Left forelimb (tissue), 1 donor: Measurements from ENCODE around the gene TEX51.

Experiments used
- DNase-seq: peaks from one replicate; pipeline ENCODE4 v3.0.0-alpha.2; 2018; ENCODE audit warnings: low spot score

The TEX51 gene

DNA sequence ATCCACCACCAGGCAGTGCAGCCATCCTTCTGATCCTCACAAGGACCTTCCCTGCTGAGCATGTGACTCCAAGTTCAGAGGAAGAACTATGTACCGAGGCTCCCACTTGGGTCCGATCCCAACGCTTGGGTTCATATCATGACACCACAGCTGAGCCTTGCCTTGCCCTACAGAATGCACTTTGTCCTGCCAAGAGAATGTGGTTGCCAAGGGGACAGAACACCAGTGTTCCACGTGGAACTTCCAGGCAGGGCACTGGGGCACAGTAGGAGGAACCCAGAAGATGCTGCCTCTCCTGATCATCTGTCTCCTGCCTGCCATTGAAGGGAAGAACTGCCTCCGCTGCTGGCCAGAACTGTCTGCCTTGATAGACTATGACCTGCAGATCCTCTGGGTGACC is at the start of gene TEX51:
TSS of gene TEX51 (plus strand) at position 255 of the 400 bp plus-strand sequence. CDS start at position 284, 29 bp downstream.
- peak; percentile 42 for DNase-seq

DNA sequence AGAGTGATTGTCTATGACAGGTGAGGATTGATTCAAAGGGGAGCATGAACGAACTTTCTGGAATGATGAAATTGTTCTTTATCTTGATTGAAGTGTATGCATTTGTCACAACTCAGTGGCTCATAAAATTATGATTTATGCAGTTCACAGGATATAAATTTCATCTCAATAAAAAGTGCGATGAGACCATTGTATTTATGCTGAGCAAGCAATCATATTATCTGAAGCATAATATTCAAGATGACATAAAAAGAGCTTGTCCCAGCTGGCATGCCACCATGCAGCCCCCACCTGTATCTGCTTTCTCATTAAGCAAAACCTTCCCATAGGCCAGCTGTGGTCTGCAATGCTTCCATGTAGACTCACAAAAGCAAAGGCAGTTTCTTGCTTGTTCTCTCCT is 49.6 kb upstream of the TEX51 start:
- no peak for DNase-seq

DNA sequence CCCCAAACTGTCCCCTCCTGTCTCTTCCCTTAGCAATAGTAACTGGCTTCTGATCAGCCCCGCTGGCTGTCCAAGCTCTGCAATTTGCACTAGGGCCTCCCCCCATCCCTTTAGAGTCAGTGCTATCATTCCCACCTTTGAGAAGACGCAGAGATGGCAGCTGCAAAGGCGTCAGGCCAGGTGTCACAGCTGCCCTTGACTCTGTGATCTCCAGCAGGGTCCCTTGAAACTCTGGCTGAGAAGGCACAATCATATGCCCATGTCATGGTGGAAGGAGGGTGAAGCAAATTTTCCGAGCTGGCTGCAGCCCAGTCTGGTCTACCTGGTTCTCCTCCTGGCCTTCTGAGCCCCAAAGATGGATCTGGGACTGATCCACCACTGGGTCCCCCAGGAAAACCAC is 49.2 kb upstream of the TEX51 start:
- no peak for DNase-seq

DNA sequence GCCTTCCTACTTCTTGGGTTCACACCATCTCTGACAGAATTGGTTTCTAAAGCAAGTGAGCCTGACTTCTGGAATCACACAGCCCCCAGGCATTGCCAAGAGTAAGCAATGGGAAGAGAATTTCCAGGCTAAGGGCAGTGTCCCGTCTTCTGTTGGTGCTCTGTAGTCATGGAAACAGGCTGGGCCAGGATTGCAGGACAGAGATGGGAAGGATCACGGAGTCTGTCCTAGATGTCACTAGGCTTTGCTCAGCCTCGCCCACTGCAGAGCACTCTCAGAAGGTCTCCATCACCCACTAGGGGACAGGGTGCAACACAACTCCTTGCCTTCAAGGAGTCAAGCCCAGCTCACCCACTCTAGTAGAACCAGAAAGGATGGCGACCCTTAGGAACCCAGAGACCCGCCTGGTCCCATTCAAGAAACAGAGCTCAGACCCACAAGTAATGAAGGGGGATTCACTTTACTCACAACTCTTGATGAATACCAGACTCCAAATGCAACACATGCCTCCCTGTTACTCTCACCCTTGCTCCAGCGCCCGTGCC is 48.6 kb upstream of the TEX51 start:
- no peak for DNase-seq

DNA sequence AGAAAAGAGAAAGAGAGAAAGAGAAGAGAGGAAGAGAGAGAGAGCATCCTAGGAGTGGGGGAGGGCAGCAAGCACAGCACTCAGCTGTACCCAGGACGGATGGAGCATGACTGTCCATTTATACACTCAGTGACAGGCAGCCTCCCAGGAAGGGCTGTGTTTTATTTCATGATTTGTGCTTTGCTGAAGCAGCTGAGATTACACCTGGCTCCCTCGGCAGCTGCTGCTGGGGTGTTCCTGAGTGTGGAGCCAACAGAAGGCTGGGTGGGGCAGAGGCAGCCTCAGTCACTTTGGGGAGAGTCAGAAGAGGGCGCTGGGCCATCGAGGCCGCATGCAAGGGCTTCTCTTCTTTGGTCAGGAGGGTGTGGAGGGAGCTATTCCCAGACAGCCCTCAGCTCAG is 47.8 kb upstream of the TEX51 start:
- no peak for DNase-seq

DNA sequence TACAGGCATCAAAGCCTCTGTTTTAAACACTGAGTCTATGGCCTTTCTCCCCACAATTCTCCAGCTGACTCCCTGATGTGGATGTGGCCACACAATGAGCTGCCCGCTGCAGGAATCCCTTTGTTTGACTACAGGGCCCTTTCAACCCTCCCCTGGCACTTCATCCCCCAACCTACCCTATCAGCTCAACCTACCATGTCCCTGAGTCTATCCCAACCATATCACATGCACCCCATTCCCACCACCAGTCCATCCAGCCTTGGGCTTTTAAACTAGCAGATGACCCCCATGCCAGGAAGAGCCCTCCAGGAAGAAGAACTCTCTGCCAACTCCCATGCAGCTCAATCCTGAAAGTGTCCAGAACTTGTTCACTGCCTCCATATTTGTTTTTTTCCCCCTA is 46.9 kb upstream of the TEX51 start:
- DNase-seq, result no peak

DNA sequence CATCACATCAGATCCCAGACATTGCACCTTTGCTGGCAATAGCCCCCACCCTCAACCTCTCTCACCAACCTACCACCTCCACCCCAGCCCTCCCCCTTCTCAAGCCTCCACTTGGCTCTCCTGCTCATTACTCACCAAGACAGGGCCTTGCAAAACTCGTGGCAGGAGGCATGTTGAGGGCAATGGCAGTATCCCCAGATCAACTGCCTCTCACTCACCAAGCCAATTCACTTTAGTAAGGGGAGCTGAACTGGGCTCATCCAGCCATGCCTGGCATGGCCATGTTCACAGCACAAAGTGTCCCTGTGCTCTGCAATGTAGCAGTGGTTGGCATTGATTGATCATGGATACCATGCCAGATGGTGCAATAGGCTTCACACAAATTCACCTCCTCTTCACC is 46.3 kb upstream of the TEX51 start:
- DNase-seq, result no peak

DNA sequence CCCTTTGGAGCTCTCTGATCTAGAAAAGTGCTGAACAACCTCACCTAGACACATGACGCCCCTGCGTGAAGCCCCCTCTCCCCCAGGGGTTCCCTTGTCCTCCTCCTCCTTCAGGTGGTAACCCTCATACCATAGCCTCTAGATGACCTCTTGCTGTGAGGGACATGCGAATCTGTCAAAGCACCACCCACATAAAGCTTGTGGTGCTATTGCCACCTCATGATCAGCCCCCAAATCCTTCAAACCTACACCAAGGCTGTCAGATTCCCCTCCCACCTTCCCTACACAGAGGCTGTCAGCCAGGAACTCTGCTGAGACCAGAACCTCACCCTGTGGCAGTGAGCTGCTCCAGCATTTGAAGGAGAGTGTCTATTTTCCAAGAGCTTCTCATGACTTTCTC is 43.1 kb upstream of the TEX51 start:
- no peak for DNase-seq

DNA sequence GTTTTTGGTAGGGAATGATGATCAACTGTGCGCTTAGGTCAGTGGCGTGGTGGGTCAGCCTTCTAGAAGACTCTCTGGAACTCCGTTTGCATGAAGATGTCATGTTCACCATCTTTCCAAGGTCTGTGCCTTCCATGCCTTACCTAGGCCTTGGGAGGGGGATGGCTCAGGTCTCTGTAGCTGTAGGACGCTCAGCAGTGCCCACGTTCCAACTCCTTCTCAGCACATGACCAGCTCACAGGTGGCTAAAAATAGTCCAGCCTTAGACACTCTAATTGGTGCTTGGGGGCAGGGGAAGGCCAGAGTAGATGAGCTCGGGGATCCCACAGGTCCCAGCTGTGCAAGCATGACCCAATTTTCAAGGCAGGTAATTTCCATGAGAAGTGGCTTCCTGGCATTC is 42.3 kb upstream of the TEX51 start:
- no peak for DNase-seq

DNA sequence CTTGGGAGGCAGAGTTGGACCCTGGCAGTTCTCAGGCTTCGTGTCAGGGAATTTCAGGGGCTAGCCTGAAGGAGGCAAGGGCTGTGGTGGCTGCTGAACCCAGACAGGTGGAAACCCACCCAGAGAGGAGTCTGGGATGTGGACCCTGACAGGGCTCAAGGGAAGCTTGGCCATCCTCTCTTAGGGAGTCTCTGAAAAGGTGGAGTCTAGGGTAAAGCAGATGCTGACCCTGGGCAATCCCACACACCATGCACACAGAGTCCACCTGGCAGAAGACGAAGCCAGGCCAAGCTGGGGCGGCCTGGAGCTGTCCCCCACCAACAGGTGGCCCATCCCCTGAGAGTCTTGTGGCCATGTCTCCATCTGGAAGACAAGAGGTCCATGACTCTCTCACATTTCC is 41.2 kb upstream of the TEX51 start:
- no peak for DNase-seq

DNA sequence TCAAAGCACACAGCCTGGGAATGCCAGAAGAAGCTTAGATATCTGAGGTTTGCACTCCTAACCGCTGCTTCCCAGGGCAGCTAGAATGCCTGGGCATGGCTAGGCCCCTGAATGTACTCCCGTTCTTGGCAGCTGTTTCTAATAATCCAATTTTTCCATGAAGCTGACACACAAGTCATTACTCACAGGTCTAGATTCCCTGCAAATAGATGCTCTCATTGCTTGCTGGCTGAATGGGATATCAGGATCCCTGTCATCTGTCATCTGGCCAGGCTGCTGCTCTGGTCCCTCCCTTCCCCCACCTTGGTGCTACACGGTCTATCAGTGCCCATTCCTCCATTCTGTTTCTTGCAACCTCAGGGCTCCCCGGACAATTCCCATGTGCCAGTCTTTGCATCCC is 40.7 kb upstream of the TEX51 start:
- DNase-seq, result no peak

DNA sequence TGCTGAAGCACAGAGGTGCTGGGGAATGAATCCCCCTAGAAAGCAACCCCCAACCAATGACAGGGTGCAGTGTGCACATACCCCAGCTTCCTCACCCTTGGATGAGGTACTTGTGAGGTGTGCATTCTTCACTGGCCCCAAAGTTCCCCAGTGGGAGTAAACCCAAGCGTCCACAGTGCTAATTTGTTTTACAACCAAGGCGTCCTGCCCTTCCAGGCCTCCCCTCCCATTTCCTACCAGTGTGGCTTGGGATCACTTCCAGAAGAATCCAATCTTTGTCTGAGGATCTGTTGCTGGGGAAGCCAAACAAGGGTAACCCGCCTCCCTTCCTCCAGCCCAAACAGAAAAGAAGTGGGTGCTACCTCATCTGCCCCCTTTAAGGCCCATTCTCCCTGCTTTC is 40.3 kb upstream of the TEX51 start:
- peak; percentile 40 for DNase-seq

DNA sequence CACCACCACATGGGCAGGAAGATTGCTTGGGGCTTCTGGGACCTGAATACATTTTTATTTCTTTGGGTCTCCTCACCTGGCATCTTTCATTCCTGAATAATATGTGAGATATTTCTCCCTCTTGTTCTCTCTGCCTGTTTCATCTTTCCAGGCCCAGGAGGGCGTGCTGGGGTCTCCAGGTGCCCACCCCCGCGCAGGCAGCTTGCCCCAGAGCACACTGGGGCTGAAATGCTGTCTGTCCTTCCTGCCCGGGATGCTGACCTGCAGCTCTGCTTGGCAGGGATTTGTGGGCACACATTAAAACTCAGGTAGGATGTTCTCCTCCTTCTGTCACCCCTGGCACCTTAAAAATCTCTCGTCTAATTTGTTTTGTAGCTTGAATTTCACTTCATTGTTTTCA is 39.7 kb upstream of the TEX51 start:
- no peak for DNase-seq

DNA sequence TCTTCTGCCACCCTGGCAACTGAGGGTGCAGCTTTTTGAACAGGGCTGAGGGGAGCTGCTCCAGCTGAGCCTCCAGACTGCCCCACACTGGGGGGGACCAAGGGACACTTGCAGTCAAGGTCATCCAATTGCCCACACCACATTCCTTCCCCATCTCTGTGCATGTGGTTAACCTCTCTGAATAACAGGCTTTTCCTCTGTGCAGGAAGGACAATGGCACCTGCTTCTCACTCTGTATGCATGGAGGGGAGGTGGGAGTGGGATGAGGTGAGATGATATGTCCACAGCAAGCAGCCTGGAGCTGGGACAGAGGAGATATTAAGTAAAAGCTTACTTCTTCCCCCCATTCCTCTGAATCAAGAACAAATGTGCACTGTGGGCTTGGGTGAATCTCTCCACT is 39.1 kb upstream of the TEX51 start:
- no peak for DNase-seq

DNA sequence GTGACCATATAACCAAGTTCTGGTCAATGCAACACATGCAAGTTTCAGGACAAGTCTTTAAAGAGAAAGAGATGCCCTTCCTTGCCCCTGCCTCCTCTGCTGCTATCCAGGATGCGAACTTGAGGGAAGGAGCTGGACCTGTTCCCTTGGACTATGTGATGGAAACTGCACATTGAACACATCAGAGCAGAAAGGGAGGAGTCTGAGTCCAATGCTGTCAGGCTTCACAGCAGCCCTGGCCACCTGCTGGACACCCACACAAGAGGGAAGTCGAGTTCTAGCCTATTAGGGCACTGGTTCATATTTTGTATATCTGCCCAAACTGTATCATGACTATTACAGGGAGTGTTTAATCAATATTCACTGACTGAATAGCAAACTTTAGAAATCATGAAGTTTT is 38.3 kb upstream of the TEX51 start:
- DNase-seq, result no peak

DNA sequence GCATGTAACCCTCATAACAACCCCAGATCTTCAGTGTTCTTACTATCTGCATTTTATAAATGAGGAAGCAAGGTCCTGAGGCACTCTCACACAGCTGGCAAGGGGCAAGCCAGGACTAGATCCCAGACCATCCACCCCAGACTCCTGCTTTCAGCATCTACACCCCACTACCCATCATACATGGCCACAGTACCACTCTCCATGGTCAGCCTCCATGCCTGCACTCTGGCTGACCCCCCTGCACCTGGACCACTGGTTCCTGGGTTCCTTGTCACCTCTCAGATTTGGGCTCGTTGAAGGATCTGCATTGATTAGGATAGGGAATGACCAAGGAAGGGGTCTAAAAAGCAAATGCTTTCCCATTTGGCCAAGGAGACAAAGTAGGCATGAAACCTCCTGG is 36.0 kb upstream of the TEX51 start:
- no peak for DNase-seq

DNA sequence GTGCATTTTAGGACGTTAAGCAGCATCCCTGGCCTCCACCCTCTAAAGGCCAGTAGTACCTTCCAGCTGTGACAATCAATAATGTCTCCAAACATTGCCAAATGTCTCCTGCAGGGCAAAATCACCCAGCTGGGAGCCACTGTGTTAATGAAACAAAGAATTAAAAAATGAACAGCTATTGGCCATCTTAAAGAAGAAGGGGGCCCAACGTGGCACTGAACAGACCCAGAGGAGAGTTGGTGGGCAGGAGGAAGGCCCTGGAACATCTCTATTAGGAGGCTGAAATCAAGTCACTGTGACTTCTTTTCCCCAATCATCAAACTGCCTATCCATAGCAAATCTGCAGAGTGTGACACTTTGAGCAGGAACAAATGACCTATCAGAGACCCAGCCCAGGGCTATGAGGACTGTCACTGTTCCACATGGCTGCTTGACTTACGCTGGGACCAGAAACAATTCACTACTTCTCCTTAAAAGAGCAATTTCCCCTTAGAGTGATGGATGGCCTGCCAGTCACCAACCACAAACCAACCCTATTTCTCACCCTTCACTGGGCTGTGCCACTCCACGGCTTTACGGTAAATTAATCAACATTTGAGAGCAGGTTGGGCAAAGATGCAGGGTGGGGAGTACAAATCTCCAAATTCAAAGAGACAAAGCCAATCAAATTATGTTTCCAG is 35.2 kb upstream of the TEX51 start:
- DNase-seq, result no peak

DNA sequence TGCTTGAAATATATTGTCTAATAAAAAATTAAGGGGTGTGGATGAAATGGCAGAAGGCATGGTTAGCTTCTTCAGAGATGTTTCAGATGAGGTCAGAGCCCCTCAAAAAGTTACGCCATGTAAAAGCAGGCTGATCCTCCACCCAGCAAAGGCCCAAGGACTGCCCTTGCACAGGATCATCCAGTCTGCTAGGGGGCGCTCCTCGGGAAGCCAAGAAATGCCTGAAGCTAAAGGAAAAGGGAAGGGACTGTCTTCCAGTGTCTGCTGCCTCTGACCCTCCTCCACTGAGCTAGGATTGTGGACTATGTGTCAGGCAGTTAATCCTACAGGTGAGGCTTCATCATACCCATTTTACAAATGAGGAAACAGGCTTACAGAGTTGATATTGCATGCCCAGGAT is 33.8 kb upstream of the TEX51 start:
- no peak for DNase-seq

DNA sequence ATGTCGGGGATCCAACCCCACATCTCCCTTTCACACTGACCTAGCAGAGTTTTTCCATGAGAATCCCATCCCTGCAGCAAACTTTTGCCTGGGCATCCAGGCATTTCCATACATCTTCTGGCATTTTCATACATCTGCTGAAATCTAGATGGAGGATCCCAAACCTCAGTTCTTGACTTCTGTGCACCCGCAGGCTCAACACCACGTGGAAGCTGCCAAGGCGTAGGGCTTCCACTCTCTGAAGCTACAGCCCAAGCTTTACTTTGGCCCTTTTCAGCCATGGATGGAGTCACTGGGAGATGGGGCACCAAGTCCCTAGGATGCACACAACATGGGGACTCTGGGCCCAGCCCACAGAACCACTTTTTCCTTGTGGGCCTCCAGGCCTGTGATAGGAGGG is 32.2 kb upstream of the TEX51 start:
- peak; percentile 9 for DNase-seq

DNA sequence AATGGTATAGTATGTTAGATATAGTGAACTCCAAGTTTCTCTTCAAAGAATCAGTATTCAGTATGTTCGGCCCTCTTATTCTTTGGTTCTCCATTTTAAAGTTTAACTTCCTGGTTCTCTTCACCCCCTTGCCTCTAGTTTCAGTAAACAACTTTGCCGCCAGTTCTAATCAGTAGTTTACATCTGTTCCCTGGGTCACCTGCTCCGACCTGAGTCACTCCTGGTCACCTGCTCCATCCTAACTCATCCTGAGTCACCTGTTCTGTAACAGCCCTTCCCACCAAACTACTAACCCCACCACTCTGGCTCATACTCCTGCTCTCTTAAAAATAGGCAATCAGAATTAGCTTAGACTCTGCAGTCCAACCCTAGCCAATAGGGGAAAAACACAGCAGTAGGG is 23.7 kb upstream of the TEX51 start:
- DNase-seq, result no peak

DNA sequence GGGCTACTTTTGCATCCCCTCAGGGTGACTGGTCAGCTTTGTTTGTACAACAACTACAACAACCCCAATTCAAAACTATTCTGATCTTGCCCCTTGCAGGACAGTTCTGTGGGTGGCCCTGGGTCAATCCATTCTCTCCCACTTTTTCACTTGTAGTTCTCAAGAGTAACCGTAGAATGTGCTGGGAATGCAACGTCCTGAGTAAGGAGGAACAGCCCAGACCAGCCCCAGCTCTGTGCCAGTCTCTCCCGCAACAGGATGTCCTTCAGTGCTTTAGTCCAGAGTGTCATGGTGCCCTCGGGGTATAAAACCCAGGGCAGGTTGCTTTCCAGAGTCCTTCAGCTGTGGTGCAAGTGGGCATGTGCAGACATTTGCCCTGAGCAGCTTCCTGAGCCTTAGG is 22.1 kb upstream of the TEX51 start:
- peak; percentile 12 for DNase-seq

DNA sequence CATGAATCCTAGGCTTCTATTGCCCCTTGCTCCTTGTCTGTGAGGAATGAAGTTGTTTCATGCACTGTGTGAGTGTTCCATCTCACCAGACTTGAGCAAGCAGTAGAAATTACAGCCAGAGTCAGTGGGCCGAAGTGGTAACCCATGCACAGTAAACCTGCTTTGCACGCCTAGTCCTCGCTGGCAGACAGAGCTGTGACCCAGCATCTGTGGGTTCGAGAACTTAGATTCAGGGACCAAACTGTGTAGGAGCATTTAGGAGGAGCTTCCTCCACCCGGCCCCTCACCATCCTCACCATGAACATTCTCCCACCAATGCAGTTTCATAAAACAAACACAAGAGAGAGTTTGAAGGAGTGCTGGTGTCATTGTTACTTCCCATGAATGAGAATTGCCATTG is 21.6 kb upstream of the TEX51 start:
- peak; percentile 9 for DNase-seq

DNA sequence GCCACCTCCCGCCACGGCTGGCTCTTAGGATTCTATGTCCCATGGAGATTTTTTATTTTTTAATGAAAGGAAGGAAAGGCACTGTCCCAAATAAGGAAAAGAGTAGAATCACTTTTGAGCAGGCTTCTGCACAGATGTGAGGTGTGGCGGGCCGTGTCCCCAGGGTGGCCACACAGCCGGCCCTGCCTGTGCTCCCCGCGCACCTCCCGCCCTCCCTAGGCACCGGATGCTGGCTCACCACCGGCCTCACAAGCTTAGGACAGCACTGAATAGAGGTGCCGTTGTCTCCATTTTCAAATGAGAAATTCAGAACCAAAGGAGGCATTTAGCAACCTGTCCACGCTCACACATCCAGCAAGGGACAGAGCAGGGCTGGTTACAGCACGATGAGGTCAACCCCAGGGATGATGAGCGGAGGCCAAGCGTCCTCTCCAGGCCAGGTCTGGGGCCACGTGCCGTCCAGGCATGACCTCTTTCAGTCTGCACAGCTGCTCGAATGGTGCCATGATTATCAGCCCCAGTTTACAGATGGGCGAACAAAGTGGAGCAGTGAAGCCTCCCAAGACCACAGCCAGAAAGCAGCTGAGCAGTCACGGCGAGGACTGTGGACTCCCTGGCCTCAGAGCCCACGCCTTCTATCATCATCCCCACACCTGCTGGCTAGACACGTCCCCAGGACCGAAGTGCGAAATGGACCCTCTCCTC is 20.7 kb upstream of the TEX51 start:
- peak; percentile 36 for DNase-seq

DNA sequence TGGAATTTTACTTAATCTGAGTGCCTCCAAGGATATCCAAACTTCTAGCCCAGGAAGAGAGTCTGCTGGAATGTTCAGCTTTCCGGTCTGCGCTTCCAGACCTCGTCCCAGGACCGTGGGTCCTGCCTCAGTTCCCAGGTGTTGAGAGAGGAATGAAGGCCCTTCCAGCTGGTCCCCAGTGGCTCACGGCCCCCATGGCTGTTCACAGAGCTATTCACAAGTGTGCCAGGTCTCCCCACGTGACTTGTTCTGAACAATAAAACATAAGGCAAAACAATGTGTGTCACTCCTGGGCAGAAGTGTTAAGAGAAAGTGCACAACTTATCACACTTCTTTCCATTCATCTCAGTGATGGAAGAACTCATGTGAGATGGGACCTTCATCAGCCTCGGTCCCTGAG is 20.1 kb upstream of the TEX51 start:
- peak; percentile 44 for DNase-seq
